Measurements from ENCODE around the gene SPARC.
"Not testable (repeated sequence)": the region's sequence is repeated elsewhere in the genome, so short reads cannot be mapped to it uniquely, and the experiment has no call there.

Gene SPARC

GRCh38 chr5:151680944-151681427 lies 5.7 kb downstream of the SPARC start:
- peak overlapping the region; percentile 13 to 59 for H3K27ac ChIP-seq (ENCODE audit: low read depth in 2 of 2, low read length in 2 of 2)
- H3K9ac ChIP-seq (ENCODE audit: low read depth in 1 of 2, low read length in 2 of 2), result no peak overlapping the region
- peaks cover 8 to 19% of the 10 kb centered on the region in 2 donors for H3K4me1 ChIP-seq (ENCODE audit: control insufficient read depth in 2 of 2, insufficient read depth in 2 of 2, low read length in 2 of 2)
- H3K9me3 ChIP-seq (ENCODE audit: control insufficient read depth in 2 of 2, low read length in 2 of 2), result no peaks in the 10 kb centered on the region
- H3K36me3 ChIP-seq (ENCODE audit: control insufficient read depth in 2 of 2, insufficient read depth in 2 of 2, low read length in 2 of 2), result no peaks in the 10 kb centered on the region
- H3K4me3 ChIP-seq (ENCODE audit: low read length in 2 of 2), result no peak overlapping the region
- H3K27me3 ChIP-seq (ENCODE audit: control insufficient read depth in 2 of 2, insufficient read depth in 2 of 2, low read length in 2 of 2), result no peaks in the 10 kb centered on the region

DNA sequence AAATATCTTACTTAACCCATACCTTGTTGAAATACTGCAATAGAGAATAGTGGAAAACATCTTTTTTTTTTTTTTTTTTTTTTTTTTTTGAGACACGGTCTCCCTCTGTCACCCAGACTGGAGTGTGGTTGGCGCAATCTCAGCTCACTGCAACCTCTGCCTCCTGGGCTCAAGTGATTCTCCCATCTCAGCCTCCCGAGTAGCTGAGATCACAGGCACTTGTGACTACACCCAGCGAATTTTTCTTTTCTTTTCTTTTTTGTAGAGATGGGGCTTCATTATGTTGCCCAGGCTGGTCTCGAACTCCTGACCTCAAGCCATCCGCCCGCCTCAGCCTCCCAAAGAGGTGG lies 6.6 kb downstream of the SPARC start:
- H3K4me1 ChIP-seq (ENCODE audit: control insufficient read depth in 2 of 2, insufficient read depth in 2 of 2, low read length in 2 of 2), result peaks cover 8 to 23% of the 10 kb centered on the region in 2 donors
- H3K36me3 ChIP-seq (ENCODE audit: control insufficient read depth in 2 of 2, insufficient read depth in 2 of 2, low read length in 2 of 2); H3K9me3 ChIP-seq (ENCODE audit: control insufficient read depth in 2 of 2, low read length in 2 of 2); H3K27me3 ChIP-seq (ENCODE audit: control insufficient read depth in 2 of 2, insufficient read depth in 2 of 2, low read length in 2 of 2); H3K27ac ChIP-seq (ENCODE audit: low read depth in 2 of 2, low read length in 2 of 2); H3K4me3 ChIP-seq (ENCODE audit: low read length in 2 of 2); H3K9ac ChIP-seq (ENCODE audit: low read depth in 1 of 2, low read length in 2 of 2): not testable (repeated sequence)

DNA sequence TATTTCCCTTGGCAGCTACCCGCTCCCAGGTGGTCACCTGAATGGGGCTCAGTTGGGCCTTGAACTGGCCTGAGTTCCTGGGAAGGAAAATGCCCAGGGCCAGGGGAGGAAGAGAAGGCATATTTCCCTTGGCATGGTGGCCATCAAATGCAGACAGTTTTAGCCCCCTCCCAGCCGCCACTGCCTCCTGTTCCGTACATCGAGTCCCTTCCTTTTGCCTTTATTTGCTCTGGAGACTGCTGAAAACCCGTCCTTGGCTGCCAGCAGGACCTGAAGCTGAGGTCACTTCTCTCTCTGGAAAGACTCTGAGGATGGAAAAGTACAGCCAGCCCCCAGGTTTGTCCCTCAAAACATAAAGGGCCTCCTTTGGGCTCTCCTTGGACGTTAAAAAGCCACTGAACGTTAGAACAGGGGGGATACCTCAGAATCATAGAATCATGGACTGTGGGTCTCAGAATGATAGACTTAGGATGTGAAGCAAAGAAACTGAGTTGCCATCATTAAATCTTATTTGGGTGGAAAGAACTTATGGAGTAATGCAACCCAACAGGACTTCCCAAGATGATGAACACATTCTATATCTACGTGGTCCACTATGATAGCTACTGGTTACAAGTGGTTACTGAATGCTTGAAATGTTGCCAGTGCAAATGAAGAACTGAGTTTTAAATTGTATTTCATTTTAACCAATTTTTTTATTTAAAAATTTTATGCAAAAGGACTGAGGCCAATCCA lies 7.1 kb downstream of the SPARC start:
- Histone ChIP-seq H3K4me3 (ENCODE audit: low read length in 2 of 2) (no peak overlapping the region), H3K27ac (ENCODE audit: low read depth in 2 of 2, low read length in 2 of 2) (peak overlapping the region; percentile 32 to 34)

DNA sequence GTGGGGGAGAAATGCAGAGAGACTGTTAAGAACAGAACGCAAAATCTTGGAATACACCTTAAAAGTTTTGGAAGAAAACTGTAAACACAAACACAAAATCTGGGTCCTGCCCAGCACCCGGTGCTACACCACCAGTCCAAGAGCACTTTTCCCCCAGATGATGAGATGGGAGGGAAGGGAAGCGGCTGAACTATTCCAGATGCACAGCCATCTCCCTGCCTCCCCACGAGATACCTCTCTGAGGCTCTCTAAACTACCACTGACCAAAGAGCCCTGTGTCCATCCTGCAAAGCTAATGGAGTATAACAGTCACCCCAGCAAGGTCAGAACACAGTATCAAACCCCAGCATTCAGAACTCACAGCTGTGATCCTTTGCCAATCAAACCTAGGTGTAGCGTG lies 8.0 kb downstream of the SPARC start:
- H3K4me1 ChIP-seq (ENCODE audit: control insufficient read depth in 2 of 2, insufficient read depth in 2 of 2, low read length in 2 of 2), result peaks cover 8 to 19% of the 10 kb centered on the region in 2 donors
- no peaks in the 10 kb centered on the region for H3K27me3 ChIP-seq (ENCODE audit: control insufficient read depth in 2 of 2, insufficient read depth in 2 of 2, low read length in 2 of 2)
- H3K9ac ChIP-seq (ENCODE audit: low read depth in 1 of 2, low read length in 2 of 2), result no peak overlapping the region
- no peak overlapping the region for H3K4me3 ChIP-seq (ENCODE audit: low read length in 2 of 2)
- no peaks in the 10 kb centered on the region for H3K36me3 ChIP-seq (ENCODE audit: control insufficient read depth in 2 of 2, insufficient read depth in 2 of 2, low read length in 2 of 2)
- H3K27ac ChIP-seq (ENCODE audit: low read depth in 2 of 2, low read length in 2 of 2), result peak overlapping the region; percentile 34 to 72
- no peaks in the 10 kb centered on the region for H3K9me3 ChIP-seq (ENCODE audit: control insufficient read depth in 2 of 2, low read length in 2 of 2)

More for the DNA sequence above, 7.1 kb downstream of the SPARC start:
- no peak overlapping the region for H3K9ac ChIP-seq (ENCODE audit: low read depth in 1 of 2, low read length in 2 of 2)
- no peaks in the 10 kb centered on the region for H3K27me3 ChIP-seq (ENCODE audit: control insufficient read depth in 2 of 2, insufficient read depth in 2 of 2, low read length in 2 of 2)
- H3K9me3 ChIP-seq (ENCODE audit: control insufficient read depth in 2 of 2, low read length in 2 of 2), result no peaks in the 10 kb centered on the region
- H3K36me3 ChIP-seq (ENCODE audit: control insufficient read depth in 2 of 2, insufficient read depth in 2 of 2, low read length in 2 of 2), result no peaks in the 10 kb centered on the region
- peaks cover 8 to 23% of the 10 kb centered on the region in 2 donors for H3K4me1 ChIP-seq (ENCODE audit: control insufficient read depth in 2 of 2, insufficient read depth in 2 of 2, low read length in 2 of 2)

- peak overlapping the region; percentile 34 to 72 for H3K27ac ChIP-seq (ENCODE audit: low read depth in 2 of 2, low read length in 2 of 2)
- peaks cover 8 to 18% of the 10 kb centered on the region in 2 donors for H3K4me1 ChIP-seq (ENCODE audit: control insufficient read depth in 2 of 2, insufficient read depth in 2 of 2, low read length in 2 of 2)
- no peaks in the 10 kb centered on the region for H3K36me3 ChIP-seq (ENCODE audit: control insufficient read depth in 2 of 2, insufficient read depth in 2 of 2, low read length in 2 of 2)
- H3K27me3 ChIP-seq (ENCODE audit: control insufficient read depth in 2 of 2, insufficient read depth in 2 of 2, low read length in 2 of 2), result no peaks in the 10 kb centered on the region
- H3K4me3 ChIP-seq (ENCODE audit: low read length in 2 of 2), result no peak overlapping the region
- no peak overlapping the region for H3K9ac ChIP-seq (ENCODE audit: low read depth in 1 of 2, low read length in 2 of 2)
- no peaks in the 10 kb centered on the region for H3K9me3 ChIP-seq (ENCODE audit: control insufficient read depth in 2 of 2, low read length in 2 of 2)
These were observed 8.8 kb downstream of the SPARC start for GRCh38 chr5:151677776-151678545.

DNA sequence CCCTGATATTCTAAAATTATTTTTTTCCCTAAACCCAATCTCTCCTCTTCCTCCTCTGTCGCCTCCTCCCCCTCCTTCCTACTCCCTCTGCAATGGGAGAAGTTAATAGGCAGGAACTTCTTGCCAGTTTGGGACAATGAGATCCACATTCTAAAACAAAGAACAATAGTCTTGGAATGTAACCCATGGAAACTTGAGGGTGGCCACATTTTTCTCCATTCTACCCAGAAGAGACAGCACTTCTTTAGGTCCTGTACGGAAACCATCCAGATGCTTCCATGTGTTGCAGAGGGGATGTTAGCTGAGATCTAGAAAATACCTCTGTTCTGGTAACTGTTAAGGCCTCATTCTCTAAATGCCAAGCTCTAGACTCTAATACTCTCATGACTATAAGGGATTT lies 10.0 kb downstream of the SPARC start:
- H3K9me3 ChIP-seq (ENCODE audit: control insufficient read depth in 2 of 2, low read length in 2 of 2), result no peaks in the 10 kb centered on the region
- no peak overlapping the region for H3K4me3 ChIP-seq (ENCODE audit: low read length in 2 of 2)
- H3K27ac ChIP-seq (ENCODE audit: low read depth in 2 of 2, low read length in 2 of 2), result peak overlapping the region; percentile 19 to 72
- no peak overlapping the region for H3K9ac ChIP-seq (ENCODE audit: low read depth in 1 of 2, low read length in 2 of 2)
- peaks cover 8 to 24% of the 10 kb centered on the region in 2 donors for H3K4me1 ChIP-seq (ENCODE audit: control insufficient read depth in 2 of 2, insufficient read depth in 2 of 2, low read length in 2 of 2)
- no peaks in the 10 kb centered on the region for H3K27me3 ChIP-seq (ENCODE audit: control insufficient read depth in 2 of 2, insufficient read depth in 2 of 2, low read length in 2 of 2)
- H3K36me3 ChIP-seq (ENCODE audit: control insufficient read depth in 2 of 2, insufficient read depth in 2 of 2, low read length in 2 of 2), result no peaks in the 10 kb centered on the region

DNA sequence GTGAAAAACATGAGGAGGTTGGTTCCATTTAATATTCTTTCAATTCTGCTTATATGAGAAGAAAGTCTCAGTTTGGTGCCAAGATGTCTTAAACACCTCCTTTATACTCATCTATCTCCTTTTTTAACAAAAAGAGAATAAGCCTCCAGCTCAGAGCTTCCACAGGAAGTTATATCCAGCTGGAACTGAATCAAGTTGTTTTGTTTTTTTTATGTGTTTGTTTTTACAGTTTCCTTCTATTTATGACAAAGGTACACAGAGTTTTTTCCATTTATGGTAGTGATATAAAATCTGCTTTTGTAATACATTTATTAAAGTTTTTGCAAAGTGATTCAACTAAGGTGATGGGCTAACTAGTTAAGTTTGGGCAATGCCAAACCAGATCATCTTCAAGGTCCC lies 10.4 kb downstream of the SPARC start:
- H3K9me3 ChIP-seq (ENCODE audit: control insufficient read depth in 2 of 2, low read length in 2 of 2), result no peaks in the 10 kb centered on the region
- H3K27ac ChIP-seq (ENCODE audit: low read depth in 2 of 2, low read length in 2 of 2), result peak overlapping the region; percentile 65 to 72
- no peaks in the 10 kb centered on the region for H3K27me3 ChIP-seq (ENCODE audit: control insufficient read depth in 2 of 2, insufficient read depth in 2 of 2, low read length in 2 of 2)
- no peak overlapping the region for H3K4me3 ChIP-seq (ENCODE audit: low read length in 2 of 2)
- no peak overlapping the region for H3K9ac ChIP-seq (ENCODE audit: low read depth in 1 of 2, low read length in 2 of 2)
- H3K4me1 ChIP-seq (ENCODE audit: control insufficient read depth in 2 of 2, insufficient read depth in 2 of 2, low read length in 2 of 2), result peaks cover 8 to 28% of the 10 kb centered on the region in 2 donors
- no peaks in the 10 kb centered on the region for H3K36me3 ChIP-seq (ENCODE audit: control insufficient read depth in 2 of 2, insufficient read depth in 2 of 2, low read length in 2 of 2)

DNA sequence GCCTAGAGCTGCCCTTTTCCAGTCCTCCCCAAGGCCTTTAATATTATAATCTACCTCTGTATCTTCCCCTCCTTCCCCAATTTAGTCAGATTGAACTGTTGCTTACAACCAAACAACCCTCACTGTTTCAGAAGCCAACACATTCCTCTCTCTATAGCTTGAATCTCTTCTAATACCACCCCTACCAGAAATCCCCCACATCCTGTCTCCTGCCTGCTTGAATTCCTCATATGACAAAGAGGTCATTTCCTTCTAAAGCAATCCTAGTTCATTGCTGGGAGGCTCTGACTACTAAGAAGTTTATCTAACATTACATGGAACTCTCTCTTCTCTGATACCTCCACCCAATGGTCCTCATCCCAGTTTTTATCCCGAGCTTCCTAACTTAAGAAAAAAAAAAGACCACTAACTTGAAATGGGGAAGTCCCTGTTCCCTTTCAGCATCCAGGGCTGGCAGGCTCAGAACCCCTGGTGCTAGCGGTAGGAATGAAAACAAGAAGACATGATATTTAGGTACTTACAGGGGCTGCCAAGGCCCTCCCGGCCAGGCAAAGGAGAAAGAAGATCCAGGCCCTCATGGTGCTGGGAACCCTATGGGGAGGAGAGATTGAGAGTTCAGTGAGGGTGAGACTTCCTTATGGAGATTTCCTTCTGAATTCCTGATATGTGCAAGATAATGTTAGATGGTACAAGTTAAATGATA lies 11.0 kb downstream of the SPARC start:
- Histone ChIP-seq H3K36me3 (ENCODE audit: control insufficient read depth in 2 of 2, insufficient read depth in 2 of 2, low read length in 2 of 2) (no peaks in the 10 kb centered on the region), H3K27me3 (ENCODE audit: control insufficient read depth in 2 of 2, insufficient read depth in 2 of 2, low read length in 2 of 2) (no peaks in the 10 kb centered on the region), H3K4me3 (ENCODE audit: low read length in 2 of 2) (no peak overlapping the region), H3K9ac (ENCODE audit: low read depth in 1 of 2, low read length in 2 of 2) (no peak overlapping the region), H3K27ac (ENCODE audit: low read depth in 2 of 2, low read length in 2 of 2) (peak overlapping the region; percentile 65 to 72), H3K4me1 (ENCODE audit: control insufficient read depth in 2 of 2, insufficient read depth in 2 of 2, low read length in 2 of 2) (peaks cover 3 to 29% of the 10 kb centered on the region in 2 donors), H3K9me3 (ENCODE audit: control insufficient read depth in 2 of 2, low read length in 2 of 2) (no peaks in the 10 kb centered on the region)

DNA sequence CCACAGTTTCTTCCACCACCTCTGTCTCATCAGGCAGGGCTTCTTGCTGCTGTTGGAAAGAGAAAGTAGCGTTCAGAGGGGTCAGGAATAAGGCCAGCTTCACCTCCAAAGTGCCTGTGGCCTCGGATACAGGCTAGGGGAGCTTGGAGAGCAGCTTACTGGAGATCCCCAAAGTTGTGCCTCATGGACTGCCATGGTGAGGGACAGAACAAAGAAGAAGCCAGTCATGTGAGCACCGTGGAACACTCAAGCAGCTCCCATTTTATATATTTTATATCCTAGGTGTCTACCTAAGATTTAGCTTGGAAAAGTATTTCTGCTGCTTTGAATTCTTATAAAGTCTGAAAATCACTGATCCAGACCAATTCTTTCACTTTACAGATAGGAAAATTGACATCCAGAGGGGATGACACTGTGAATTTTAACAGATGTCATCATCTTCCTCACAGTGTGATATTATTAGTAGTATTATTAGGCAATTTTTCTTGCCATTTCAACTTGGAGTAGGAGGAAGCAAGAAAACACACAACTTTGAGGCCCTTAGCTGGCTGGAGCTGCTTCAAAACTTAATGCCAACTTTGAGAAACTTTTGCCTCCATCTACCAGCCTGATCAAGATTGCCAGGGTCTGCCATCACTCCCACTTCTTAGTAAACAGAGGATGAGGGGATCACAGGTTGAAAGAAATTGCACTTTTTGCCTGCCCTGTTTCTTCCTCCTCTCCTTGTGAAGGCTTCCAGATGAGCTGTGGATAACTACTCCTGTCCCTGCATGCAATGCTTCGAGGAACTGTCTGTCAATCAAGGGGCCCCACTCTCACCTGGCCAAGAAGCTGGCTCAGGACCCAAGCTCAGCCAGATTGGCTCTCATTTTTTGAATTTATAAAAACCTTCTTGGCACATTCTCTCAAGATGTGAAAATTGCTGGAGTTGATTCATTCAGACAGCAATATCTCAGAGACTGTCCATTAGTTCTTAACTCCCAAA lies 11.8 kb downstream of the SPARC start:
- peak overlapping the region; percentile 25 to 72 for H3K27ac ChIP-seq (ENCODE audit: low read depth in 2 of 2, low read length in 2 of 2)
- no peaks in the 10 kb centered on the region for H3K27me3 ChIP-seq (ENCODE audit: control insufficient read depth in 2 of 2, insufficient read depth in 2 of 2, low read length in 2 of 2)
- peaks cover 7 to 29% of the 10 kb centered on the region in 2 donors for H3K4me1 ChIP-seq (ENCODE audit: control insufficient read depth in 2 of 2, insufficient read depth in 2 of 2, low read length in 2 of 2)
- H3K9ac ChIP-seq (ENCODE audit: low read depth in 1 of 2, low read length in 2 of 2), result no peak overlapping the region
- H3K36me3 ChIP-seq (ENCODE audit: control insufficient read depth in 2 of 2, insufficient read depth in 2 of 2, low read length in 2 of 2), result peaks cover 0 to 4% of the 10 kb centered on the region in 2 donors
- no peak overlapping the region for H3K4me3 ChIP-seq (ENCODE audit: low read length in 2 of 2)
- H3K9me3 ChIP-seq (ENCODE audit: control insufficient read depth in 2 of 2, low read length in 2 of 2), result no peaks in the 10 kb centered on the region

All from mucosa of rectum (tissue), 2 donors.